Esophagus muscularis mucosa (tissue), 3 donors: Measurements from ENCODE around the gene PPP2R5D.

Source experiments
- CTCF ChIP-seq, 3 experiments: fragments of 200-600 bp in 2 of 3; fragments of 450-650 bp in 1 of 3; sonication (generic) in 2 of 3; IDR thresholded peaks; one replicate each; pipeline ENCODE4 v1.5.1; 2017 to 2019; ENCODE audit warnings: antibody characterized with exemption in 3 of 3, mild to moderate bottlenecking in 2 of 3, moderate library complexity in 1 of 3
- POLR2A ChIP-seq: fragments of 450-650 bp; IDR thresholded peaks from one replicate; pipeline ENCODE4 v1.6.1; 2017; ENCODE audit warnings: antibody characterized with exemption, moderate library complexity, mild to moderate bottlenecking, low read depth
- POLR2AphosphoS5 ChIP-seq, 2 donors: sonication (generic); formaldehyde crosslinking; IDR thresholded peaks; one replicate each; pipeline ENCODE4 v1.6.1; 2017; ENCODE audit warnings: antibody characterized with exemption in 2 of 2

- TF ChIP-seq POLR2A (no peak), POLR2AphosphoS5 (IDR thresholded peaks at IDR 0.05) (no peak), CTCF (IDR thresholded peaks at IDR 0.05) (no peak)
These were observed 23.3 kb upstream of the PPP2R5D start for GRCh38 chr6:42961020-42961470.
